NT2/D1 (cell line): ENCODE measurements around the gene NTNG2.

ENCODE experiments used
- SUZ12 ChIP-seq: IDR thresholded peaks from 2 replicates; pipeline ENCODE4 v1.6.1; 2011; ENCODE audit not compliant: insufficient read length, insufficient read depth; ENCODE audit errors: extremely low read depth
- YY1 ChIP-seq: IDR thresholded peaks from 2 replicates; pipeline ENCODE4 v1.6.1; 2011; ENCODE audit not compliant: insufficient read length, insufficient read depth
- ZNF274 ChIP-seq: IDR thresholded peaks from 2 replicates; pipeline ENCODE4 v1.6.1; 2011; ENCODE audit warnings: mild to moderate bottlenecking, low read depth, low read length

DNA sequence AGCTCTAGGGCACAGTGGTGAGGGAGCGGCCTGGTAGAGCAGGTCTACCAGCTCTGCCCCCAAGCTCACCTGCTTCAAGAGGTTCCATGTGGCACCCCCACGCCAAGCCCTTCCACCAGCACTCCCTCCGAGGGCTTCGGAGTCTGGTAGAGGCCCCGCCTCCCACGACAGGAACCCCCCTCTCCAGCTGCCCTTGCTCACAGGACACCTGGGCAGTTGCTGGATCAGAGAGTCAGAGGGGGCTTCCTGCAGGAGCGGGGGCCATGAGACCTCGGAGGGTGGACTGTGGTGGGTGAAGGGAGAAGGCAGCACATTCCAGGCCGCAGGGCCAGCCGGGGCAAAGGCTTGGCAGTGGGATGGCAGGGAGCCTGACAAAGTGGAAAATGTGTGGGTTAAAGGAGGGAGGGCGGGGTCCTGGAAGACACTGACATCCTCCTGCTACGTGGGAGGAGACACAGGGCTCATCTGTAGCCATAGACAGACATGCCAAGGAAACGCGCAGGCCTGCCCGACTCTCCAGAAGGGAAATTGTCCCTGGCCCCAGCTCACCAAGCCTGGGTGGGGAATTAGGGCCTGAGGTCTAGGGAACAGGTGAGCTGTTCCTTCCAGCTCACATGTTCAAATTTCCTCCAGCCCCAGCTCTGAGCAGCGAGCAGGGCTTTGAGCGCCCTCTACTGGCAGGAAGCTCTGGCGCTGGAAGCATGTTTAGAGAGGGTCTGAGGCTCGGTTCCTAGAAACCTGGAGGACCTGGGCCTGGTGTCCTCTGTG is 74.2 kb downstream of the NTNG2 start:
- TF ChIP-seq ZNF274 (no peak), SUZ12 (no peak), YY1 (no peak)
